H1 (cell line): Measurements from ENCODE around the gene GPC6. TPM values are rescaled to one million over a fixed set of nuclear protein-coding genes. Genes with fewer than 3 reads are reported as not detected.

Experiments used
- EGR1 ChIP-seq: IDR thresholded peaks from 2 replicates; pipeline ENCODE4 v1.6.1; 2011; ENCODE audit warnings: low read depth, low read length, borderline replicate concordance
- MAX ChIP-seq: IDR thresholded peaks from 2 replicates; pipeline ENCODE4 v1.6.1; 2012; ENCODE audit warnings: inconsistent platforms
- RNF2 ChIP-seq: fragments of 200-900, 300-1000 bp; sonication (generic); IDR thresholded peaks from 2 replicates; pipeline ENCODE4 v1.7.1; 2016; ENCODE audit warnings: borderline replicate concordance, low read depth, mild to moderate bottlenecking, antibody characterized with exemption, low read length; ENCODE audit not compliant: poor library complexity, severe bottlenecking; ENCODE audit errors: missing control alignments
- SRF ChIP-seq: IDR thresholded peaks from 2 replicates; pipeline ENCODE4 v1.6.1; 2011; ENCODE audit warnings: mild to moderate bottlenecking, low read depth, low read length, moderate library complexity
- polyA plus RNA-seq, 7 experiments: library from polyadenylated mRNA; depleted of rRNA in 3 of 7; stranded (reverse) in 5 of 7; unstranded in 2 of 7; fragments of >200 nt in 5 of 7; fragments of 200-250 nt in 2 of 7; gene quantifications; 1 replicate in 5 of 7; 2 replicates in 1 of 7; 4 replicates in 1 of 7; pipeline versions ENCODE4 v1.2.1 to v1.2.3, GENCODE V29; 2011 to 2013; ENCODE audit warnings: missing spikeins in 2 of 7, mixed read lengths in 2 of 7
- total RNA-seq: library from RNA; stranded (reverse); fragmentation: NEBNext Ultra II Directional; extraction: Animal tissue kit (Norgen Biotek cat#: 25700); gene quantifications from 2 replicates; pipeline ENCODE4 v1.2.1, GENCODE V29; 2021

The GPC6 gene
- total and polyA plus RNA-seq, 2 of the 8 experiments (the other 6 are each of a cell fraction or from before 2014, with no cell fraction given), result 5.4 to 12.0 TPM

DNA sequence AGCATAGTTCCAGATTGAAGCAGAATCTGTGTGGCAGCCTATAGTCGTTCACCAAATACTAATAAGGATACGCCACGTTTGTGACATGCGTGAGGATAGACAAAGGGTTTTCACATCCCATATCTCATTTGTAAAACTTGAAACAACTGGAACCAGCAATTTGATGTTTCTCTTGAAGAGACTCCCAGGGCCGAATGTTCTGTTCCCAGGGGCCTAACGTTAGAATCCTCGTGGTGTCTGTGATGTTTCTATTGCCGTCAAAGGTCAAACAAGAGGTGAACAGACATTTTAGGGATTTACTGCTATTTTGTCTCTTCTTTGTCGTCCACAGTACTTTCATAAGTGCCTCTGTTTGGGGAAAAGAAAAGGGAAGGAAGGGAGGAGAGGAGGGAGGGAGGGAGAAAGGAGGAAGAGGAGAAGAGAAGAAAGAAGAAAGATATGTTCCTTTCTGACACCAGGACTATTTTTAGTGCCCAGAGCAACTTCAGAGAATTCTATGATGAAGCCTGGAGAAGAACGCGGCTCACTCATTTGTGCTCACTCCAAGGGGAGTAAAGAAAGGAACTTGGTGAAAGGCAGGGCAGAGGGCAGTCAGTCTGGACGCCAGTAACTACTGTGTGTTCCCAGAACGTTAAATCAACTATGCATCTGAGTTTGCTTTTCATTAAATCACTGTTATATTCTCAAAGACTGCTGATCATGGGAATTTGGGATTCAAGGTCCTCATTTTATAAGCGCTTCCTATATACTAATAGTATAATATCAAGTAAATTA is 1098.3 kb downstream of the GPC6 start (continued):
- TF ChIP-seq EGR1, result no peak
- no peak for TF ChIP-seq RNF2
- TF ChIP-seq SRF, result no peak
- no peak for TF ChIP-seq MAX
- TF ChIP-seq, all 59 proteins: peak for 0
